Cardiac muscle cell (in vitro differentiated cells and primary cell): Measurements from ENCODE around the gene ABTB2. TPM values are rescaled to one million over a fixed set of nuclear protein-coding genes. Genes with fewer than 3 reads are reported as not detected.

Experiments
- DNase-seq, 2 donors: peaks; one replicate each; pipeline versions ENCODE4 v3.0.0 to v3.0.0-alpha.2; 2010 to 2017; ENCODE audit warnings: low read depth in 1 of 2, low spot score in 1 of 2
- H3K27ac ChIP-seq: fragments of 200-600 bp; sonication (generic); 2 replicates; pipeline ENCODE4 v1.5.1; 2016
- H3K27me3 ChIP-seq: fragments of 200-600 bp; sonication (generic); 2 replicates; pipeline ENCODE4 v1.6.0; 2016; ENCODE audit warnings: control low read depth
- H3K36me3 ChIP-seq: fragments of 200-600 bp; sonication (generic); 2 replicates; pipeline ENCODE4 v1.5.1; 2016; ENCODE audit warnings: control low read depth
- H3K4me1 ChIP-seq: fragments of 200-600 bp; sonication (generic); 2 replicates; pipeline ENCODE4 v1.8.1; 2017; ENCODE audit warnings: low read depth, mild to moderate bottlenecking, mixed run types
- H3K4me3 ChIP-seq: fragments of 200-600 bp; sonication (generic); 2 replicates; pipeline ENCODE4 v1.5.1; 2016; ENCODE audit warnings: mild to moderate bottlenecking
- H3K9me3 ChIP-seq: fragments of 200-600 bp; sonication (generic); 2 replicates; pipeline ENCODE4 v1.5.1; 2017; ENCODE audit warnings: low read depth, mild to moderate bottlenecking, control low read depth
- CTCF ChIP-seq: IDR thresholded peaks from 2 replicates; pipeline ENCODE4 v1.5.1; 2012; ENCODE audit warnings: low read depth, mild to moderate bottlenecking, low read length
- polyA plus RNA-seq: library from polyadenylated mRNA; unstranded; fragments of >200 nt; fragmentation: Nextera tagmentation; extraction: Ambion mirVana; gene quantifications from 2 replicates; pipeline ENCODE4 v1.2.1, GENCODE V29; 2016
- total RNA-seq: library from RNA; depleted of rRNA; stranded (reverse); fragments of >200 nt; gene quantifications from 2 replicates; pipeline ENCODE4 v1.2.3, GENCODE V29; 2016

ABTB2 gene
- total and polyA plus RNA-seq, 2 experiments from 2014 or later: 29.0 to 61.3 TPM

DNA sequence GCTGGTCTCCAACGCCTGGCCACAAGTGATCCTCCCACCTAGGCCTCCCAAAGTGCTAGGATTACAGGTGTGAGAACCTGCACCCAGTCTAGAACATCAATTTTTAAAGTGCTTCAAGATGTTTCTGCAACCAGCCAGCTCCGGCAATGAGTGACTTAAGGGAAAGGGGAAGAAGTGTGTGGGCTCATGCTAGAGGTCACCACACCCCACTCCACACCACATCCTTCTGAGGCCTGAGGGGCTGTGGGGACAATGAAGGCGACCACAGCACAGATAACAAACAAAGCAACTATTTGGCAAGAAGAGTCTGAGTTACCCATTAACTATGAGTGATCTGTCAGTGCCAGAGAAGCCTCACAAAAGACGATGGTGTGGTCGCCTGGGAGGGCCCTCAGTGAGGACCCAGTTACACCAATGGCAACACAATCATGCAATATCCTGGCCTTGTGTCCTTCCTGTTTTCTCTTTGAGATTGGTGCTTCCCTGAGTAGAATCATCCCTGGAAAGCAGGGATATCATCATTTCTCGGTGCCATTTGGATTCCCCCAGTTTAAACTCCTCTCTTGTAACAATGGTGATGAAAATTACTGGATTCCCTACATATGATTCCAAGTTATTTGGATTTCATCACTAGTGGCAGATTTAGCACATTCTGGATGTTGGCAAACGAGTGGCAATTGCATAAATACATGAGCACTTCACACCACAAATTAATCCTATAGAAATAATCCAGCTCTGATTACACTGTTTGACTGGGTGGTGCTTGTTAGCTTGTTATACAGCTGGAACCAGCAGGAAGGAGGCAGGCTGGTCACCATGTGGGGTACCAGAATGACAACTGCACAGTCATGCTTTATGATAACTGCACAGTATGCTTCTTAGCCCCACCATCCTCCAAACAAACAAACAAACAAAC, 18.4 kb downstream of the ABTB2 start:
- Histone ChIP-seq H3K36me3 (no peaks in the 10 kb centered on the region), H3K4me1 (peaks cover 22% of the 10 kb centered on the region), H3K4me3 (no peak overlapping the region), H3K27me3 (no peaks in the 10 kb centered on the region), H3K9me3 (no peaks in the 10 kb centered on the region), H3K27ac (no peak overlapping the region)
- no peak for TF ChIP-seq CTCF
- DNase-seq: peak in 1 of 2 donors; percentile 56

DNA sequence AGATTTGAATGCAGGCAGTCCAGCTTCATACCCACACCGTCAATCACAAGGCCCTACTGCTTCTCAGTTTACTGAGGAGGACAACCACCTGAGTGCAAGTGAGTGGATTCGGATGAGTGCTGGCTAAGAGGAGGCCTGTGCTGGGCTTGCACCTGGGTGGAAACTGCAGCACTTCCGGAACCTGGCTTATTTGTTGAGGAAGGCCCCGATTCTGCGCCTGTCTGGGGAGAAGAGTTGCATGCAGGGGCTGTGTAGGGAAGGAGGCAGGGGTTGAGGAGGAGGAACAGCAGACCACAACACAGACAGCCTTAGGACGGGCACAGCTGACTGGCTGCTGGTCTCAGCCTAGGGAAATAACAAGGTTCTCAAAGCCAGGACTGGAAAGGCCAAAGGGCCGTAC, 20.8 kb downstream of the ABTB2 start:
- DNase-seq: no peak
- Histone ChIP-seq H3K36me3 (no peaks in the 10 kb centered on the region), H3K27ac (no peak overlapping the region), H3K4me1 (peaks cover 11% of the 10 kb centered on the region), H3K4me3 (no peak overlapping the region), H3K27me3 (no peaks in the 10 kb centered on the region), H3K9me3 (no peaks in the 10 kb centered on the region)
- TF ChIP-seq CTCF: no peak

DNA sequence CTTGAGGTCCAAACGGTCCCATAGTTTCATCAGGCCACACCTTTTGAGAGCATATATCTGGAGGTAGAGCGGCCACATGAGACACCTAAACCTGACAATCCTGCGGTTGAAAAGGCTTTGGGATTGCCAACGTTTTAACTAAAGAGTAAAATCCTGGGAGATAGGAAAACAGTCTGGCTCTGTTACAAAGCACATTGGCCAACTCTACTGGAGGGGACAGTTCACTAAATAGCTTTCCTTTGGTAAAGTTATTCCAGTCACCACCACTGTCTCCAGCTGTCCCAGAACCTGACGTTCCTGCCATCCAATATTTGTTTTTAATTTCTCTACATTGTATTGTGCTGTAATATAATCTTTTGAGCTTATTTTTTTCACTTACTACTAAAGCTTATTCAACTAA, 22.0 kb downstream of the ABTB2 start:
- no peaks in the 10 kb centered on the region for H3K36me3 ChIP-seq
- H3K27me3 ChIP-seq: no peaks in the 10 kb centered on the region
- no peak for TF ChIP-seq CTCF
- no peaks in the 10 kb centered on the region for H3K4me1 ChIP-seq
- H3K27ac ChIP-seq: no peak overlapping the region
- H3K9me3 ChIP-seq: no peaks in the 10 kb centered on the region
- H3K4me3 ChIP-seq: no peak overlapping the region
- no peak for DNase-seq

DNA sequence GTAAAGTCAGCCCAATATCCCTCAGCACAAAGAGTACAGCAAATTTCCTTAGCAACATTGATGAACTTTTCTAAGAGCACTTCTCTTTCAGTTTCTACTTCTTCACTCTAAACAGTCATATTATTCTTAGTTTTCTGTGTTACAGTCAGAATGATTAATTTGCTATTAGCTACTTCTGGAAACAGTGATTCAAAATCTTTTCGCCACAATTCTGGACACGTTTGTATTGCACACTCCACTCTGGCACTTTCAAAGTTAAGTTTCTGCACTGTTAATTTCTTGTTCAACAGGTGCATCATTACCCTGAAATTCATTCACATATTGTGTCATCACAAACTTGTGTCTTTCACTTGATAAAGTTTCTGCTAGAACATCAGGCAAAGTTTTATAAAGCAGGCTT, 22.5 kb downstream of the ABTB2 start:
- DNase-seq: no peak
- Histone ChIP-seq H3K9me3 (no peaks in the 10 kb centered on the region), H3K27ac (no peak overlapping the region), H3K27me3 (no peaks in the 10 kb centered on the region), H3K4me1 (no peaks in the 10 kb centered on the region), H3K4me3 (no peak overlapping the region), H3K36me3 (no peaks in the 10 kb centered on the region)
- no peak for TF ChIP-seq CTCF

DNA sequence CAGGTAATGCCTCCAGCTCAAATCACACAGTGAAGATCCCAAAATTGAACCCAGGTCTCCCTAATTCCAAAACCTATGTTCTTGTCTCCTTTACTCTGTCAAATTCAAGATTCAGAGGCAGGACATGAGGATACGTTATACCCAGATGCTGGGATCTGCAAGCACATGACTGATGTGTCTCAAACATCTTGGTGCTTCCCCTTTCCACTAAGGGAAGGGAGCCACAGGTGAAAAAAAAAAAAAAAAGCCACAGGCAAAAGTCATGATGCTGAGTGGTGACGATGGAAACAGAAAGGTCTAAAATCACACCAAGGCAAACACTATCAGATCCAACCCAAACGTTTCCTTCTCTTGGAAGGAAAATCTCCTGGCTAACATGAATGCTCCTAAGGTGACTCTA, 24.0 kb downstream of the ABTB2 start:
- H3K27ac ChIP-seq: no peak overlapping the region
- DNase-seq: no peak
- peaks cover 13% of the 10 kb centered on the region for H3K4me1 ChIP-seq
- no peaks in the 10 kb centered on the region for H3K27me3 ChIP-seq
- H3K4me3 ChIP-seq: no peak overlapping the region
- no peak for TF ChIP-seq CTCF
- H3K9me3 ChIP-seq: no peaks in the 10 kb centered on the region
- no peaks in the 10 kb centered on the region for H3K36me3 ChIP-seq
